Ramos (cell line): ENCODE measurements around the gene GNAZ.

ENCODE experiments used
- in situ Hi-C: fragments of 300-500 bp; cut with MboI; formaldehyde crosslinking; loops from one replicate; pipeline ENCODE4 v1.14.3; 2022; ENCODE audit warnings: low sequenced_read_pairs; ENCODE audit not compliant: unreplicated experiment

Gene GNAZ

DNA sequence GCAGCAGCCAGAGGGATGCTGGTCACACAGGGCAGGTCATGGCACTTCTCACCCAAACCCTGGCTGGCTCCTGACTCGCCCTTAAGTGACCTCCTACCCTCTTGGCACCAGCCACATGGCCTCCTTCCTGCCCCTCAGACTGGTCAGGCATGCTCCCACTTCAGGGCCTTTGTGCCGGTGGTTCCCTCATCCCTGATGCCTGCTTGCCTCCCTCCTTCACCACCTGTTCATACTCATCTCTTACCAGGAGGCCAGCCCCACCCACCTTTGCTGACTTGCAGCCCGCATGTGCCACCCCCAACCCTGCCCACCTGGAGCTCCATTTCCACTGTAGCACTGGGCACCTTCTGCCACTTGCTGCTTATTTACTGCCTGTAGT lies 20.1 kb downstream of the GNAZ start:
- in situ Hi-C loops: no loop called here

- in situ Hi-C loops: no loop called here
Measured at GRCh38 chr22:23091760-23092159, 21.4 kb downstream of the GNAZ start.

DNA sequence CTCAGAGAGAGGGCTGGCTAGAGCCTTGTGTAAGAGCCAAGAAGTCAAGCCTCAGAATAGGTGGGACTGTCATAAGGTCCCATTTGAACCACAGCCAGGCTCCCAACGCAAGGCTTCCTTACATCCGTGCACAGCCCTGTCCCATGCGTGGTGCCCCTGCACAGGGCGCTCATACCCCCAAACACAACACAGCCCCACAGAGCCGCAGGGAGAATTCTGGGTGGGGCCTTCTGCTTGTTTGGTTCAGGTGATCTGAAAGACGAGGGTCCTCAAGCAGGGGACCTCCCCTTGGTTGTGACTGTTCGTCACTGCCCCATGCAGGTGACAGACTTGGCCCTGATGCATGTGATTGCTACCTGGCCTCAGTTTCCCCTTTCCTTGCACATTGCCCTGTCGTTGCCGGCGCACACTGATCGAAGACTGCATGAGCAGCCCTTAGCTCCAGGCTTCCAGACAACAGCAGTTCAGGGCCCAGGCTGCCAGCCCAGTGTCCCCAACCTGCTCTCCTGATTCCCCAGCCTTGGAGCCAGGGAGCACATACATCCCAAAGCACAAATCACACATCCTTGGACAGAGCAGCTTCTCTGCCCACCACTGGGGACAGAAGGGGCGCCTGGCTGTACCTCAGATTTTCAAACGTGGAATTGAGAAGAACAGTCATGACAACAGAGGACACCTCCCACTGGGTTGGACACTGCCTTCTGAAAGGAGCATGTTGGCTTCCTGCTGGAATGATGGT lies 22.1 kb downstream of the GNAZ start:
- in situ Hi-C loops: no loop called here

DNA sequence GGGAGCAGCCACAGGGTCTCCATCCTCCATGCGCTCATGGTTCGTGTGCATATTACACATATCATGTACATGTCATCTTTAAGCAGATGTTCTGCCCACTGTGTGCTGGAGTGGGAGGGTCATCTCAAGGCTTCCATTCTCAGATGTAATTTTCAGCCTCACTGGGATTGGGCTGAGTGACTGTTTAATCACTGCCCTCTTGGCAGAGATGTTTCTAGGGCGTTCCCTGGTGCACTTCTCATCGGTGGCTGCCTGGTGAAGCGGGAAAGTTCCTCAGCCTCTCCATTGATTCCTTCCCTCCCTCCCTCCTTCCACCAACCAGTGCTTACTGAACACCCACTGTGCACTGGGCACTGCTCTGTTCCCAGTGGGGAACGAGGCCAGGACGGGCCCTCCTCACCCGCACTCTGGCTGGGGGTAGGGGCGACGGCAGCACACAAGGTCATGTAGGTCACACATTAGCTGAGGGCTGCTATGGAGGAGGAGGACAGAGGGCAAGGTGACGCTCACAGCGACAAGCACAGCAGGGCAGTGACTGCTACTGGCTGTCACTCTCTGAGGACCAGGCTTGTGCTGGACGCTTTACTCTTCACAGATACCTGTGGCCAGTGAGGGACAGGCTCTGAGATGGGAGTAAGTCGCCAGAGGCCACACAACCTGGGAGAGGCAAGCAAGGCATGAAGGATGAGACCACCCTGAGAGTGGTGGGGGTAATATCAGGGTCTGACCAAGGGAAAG lies 22.9 kb downstream of the GNAZ start:
- in situ Hi-C loops: no loop called here

DNA sequence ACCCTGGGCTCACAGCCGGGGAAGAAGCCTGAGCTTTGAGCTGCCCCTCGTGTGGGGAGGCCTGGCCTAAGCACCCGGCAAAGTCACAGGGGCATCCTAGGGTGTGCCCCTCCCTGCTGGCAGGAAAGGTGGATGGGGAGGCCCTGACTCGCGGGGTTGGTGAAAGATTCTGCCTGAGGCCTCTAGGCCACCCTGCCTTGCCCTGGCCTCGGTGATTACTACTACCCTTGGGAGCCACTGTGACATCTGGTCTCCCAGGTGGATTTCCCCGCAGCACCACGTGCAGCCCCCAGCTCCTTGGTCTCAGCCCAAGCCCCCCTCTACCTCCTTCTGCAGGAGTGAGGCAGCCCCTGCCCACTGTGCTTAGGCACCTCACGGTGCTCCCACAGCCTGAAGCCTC lies 23.9 kb downstream of the GNAZ start:
- in situ Hi-C loops: no loop called here

DNA sequence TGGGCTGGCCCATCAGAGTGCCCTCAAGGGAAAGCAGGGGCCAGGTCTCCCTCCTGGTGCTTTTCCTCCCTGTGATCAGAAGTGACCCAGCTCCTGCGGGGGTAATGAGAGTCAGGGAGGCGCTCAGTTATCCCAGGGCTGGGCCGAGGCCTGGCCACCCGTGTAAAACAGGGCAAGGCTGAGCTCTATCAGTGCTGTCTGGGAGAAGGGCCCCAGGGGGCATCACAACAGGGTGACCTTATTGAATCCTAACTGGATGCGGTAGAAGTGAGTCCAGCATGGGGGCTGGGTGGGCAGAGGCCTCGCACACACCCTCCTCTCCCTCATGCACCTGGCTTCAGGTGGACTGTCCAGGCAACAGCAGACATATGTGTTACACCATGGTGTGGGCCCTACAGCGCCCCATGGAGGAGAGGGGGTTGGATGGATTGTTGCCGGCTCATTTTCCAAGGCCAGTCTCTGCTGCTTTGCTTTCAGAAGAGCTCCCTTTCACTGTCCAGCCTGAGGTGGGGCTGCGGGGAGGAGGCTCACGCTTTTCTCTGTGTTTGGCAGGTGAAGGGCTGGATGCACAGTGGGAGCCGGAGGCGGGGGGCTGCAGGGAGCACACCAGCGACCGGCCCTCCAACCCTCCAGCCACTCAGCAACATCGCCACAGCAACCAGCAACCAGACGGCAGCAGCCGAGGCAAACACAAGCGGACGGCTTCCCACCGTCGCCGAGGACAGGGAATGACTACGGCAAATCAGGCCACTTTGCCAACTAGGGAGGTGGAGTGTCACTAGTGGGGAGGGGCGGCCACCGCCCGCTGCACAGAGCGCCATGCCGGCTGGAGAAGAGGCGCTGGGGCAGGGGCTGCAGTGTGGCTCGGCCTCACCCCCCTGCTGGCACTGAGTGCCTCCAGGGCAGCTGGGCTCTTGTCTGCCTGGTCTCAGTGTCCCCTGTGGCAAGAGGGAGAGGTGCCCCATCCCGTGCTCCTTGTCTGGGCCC lies 24.7 kb downstream of the GNAZ start:
- in situ Hi-C loops: no loop called here

GRCh38 chr22:23095733-23096342 lies 25.5 kb downstream of the GNAZ start:
- in situ Hi-C loops: no loop called here

DNA sequence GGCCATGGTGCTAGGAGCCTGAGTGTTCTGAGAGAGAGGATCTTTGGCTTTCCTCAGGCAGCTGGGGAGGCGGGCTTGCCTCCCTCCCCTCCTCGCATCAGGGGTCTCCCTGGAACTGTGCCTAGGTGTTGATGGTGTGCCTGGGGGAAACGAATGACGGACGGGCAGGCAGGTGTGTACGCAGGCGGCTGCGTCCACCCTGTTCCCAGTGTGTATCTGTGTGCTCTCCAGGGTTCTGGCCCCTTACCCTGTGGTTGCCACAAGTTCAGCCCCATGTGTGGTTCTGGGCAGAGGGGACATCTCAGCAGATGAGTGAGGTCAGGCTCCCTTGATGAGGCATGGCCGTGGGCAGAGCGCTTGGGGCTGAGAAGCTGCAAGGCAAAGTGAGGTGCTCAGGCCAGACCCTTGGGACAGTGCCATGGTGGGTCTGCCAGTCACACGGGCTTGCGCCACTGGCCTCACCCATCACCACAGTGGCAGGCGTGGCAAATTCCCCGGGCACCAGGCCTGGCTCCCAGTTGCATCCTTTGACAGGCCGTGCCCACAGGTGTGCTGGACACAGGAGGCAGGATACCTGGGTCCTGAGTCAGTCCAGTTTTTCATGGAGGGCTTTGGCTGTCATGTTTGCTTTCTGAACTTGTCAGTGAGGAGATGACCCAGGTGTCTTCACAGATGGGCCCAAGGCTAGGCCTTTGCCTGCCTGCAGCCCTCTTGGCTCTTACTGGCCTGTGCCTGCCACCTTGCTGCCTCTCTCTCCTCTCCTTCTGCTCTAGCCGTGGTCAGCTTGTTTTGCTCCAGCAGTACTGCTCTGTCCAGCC lies 27.3 kb downstream of the GNAZ start:
- in situ Hi-C loops: no loop called here

- in situ Hi-C loops: no loop called here
Measured at GRCh38 chr22:23098230-23098705, 27.9 kb downstream of the GNAZ start.

DNA sequence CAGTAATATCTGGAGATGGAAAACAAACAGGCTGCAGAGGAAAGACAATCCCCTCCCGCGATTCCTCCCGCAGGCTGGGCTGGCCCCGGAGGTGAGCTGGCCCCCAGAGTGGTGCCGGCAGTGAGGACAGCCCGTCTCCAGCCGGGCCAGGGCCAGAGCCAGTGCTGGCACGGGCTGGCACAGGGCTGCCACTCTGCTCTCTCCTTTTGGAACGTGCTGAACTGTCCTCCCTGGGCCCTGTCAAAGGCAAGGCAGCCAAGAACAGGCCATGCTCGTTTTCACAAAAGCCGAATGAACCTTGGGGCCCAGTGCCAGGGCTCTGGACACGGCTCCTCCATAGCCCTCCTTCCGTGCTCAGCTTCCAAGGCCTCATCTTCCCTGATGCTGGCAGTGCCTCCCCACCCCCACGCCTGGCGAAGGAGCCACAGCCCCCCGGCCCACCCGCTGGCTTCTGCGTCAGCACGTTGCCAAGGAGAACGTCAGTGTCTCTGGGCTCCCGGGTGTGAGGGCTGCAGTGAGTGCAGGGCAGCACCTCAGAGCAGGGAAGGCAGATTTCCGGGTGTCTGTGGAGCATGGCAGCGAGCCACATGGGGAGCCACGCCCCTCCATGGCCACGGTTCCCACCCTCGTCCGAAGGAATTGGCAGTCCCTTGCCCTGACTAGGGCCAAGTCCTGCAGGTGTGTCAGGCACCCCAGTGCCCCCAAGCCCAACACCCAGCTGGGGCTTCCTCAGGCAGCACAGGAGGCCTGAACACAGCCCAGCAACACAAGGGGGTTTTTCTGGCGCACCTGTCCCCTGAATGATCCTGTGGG lies 28.6 kb downstream of the GNAZ start:
- in situ Hi-C loops: no loop called here

- in situ Hi-C loops: no loop called here
Measured at GRCh38 chr22:23099531-23099804, 29.1 kb downstream of the GNAZ start.

DNA sequence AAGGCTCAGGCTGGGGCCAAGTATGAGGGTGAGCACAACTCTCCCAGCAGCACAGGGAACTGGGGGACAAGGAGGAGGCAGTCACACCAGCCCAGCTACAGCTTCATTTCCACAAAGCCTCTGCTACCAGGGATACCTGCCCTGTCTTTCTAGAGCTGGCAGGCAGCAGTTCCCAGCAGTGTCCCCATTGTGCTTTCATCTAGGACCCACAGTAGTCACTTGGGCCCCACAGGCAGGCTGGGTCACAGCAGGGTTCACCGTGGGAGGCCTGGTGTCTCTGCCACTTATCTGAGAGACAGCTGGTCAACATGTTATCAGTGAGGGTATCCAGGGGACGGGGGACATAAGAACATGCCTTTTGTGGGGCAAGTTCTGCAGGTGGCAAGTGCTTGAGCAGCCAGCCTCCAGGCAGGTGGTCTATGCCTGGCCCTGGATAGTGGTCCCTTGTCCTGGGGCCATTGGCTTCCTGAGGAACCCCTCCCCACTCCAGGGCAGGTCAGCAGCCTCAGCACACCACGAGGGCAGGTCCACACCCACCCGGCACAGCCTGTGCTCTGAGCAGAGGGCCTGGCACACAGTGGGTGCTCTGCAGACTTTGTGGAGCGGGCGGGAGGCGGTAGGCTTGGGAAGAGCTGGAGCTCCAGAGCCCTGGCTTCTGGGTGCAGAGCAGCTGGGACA lies 29.9 kb downstream of the GNAZ start:
- in situ Hi-C loops: no loop called here

DNA sequence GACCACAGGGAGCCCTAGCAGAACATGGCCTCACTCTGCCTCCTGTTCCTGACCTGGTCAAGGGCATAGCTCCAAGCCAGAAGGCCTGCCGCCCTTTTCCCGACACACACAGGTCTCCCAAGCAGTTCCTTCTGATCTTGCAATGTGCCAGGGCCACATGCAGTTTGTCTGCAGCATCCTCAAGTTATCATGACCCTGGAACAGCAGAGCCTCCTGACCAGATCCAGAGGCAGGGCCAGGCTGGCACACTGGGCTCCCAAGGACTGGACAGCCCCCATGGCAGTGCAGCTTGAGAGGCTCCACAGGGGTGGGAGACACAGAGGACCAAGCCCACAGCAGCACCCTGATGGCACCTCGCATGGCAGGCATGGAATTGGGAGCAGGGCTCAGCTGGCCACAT lies 31.2 kb downstream of the GNAZ start:
- in situ Hi-C loops: no loop called here

- in situ Hi-C loops: no loop called here
Measured at GRCh38 chr22:23102002-23102655, 31.8 kb downstream of the GNAZ start.

DNA sequence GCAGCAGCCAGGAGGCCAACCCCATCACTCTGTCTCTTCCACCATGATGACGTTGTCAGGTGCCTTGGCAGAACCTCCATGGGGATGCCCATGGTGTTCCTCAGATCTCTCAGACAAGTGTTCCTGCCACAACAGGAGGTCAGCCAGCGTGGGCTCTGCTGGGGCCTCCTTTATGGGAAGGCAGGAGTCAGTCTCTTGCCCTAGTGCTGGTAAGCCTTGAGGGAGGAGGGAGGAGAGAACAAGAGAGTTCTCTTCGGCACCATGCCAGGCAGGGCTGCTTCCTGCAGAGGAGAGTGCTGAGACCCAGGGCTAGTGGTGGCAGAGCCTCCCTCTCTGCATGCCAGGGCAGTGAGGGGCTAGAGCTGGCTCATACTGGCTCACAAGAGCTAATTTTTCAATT lies 32.5 kb downstream of the GNAZ start:
- in situ Hi-C loops: no loop called here

- in situ Hi-C loops: no loop called here
Measured at GRCh38 chr22:23103199-23103954, 33.1 kb downstream of the GNAZ start.
